GM12878 (cell line): ENCODE results near the gene TSHR. TPM values are rescaled to one million over a fixed set of nuclear protein-coding genes. Genes with fewer than 3 reads are reported as not detected.
A peak's percentile ranks its signal among the peaks of the same experiment; 100 is the strongest.

ENCODE experiments used
- ATAC-seq: fragments of 200-7000 bp; cut with Tn5 transposase; 3 replicates; pipeline ENCODE4 v1.9.1; 2020; ENCODE audit warnings: mild to moderate bottlenecking, moderate library complexity
- BruUV-seq: library from RNA; stranded (reverse); fragments of 400-500 nt; replicated peaks from 2 replicates; lab custom pipeline; 2021; lab: Mats Ljungman, UMichigan
- CTCF ChIA-PET: fragments of 300-600 bp; sonication (Branson Sonifier 250); formaldehyde crosslinking; extraction: SDS; loops from one replicate; lab custom pipeline; 2021; ENCODE audit warnings: inconsistent platforms; lab: Yijun Ruan, JAX
- POLR2A ChIA-PET: fragments of 350-600 bp; formaldehyde crosslinking; extraction: SDS; loops from one replicate; lab custom pipeline; 2021; ENCODE audit warnings: inconsistent platforms; lab: Charles Lee
- RAD21 ChIA-PET: fragments of 300-600 bp; sonication (Branson Sonifier 250); formaldehyde crosslinking; loops from one replicate; lab custom pipeline; 2023; ENCODE audit warnings: antibody characterized with exemption; ENCODE audit not compliant: unreplicated experiment; lab: Charles Lee
- SMC1A ChIA-PET: fragments of 300-600 bp; sonication (Branson Sonifier 250); formaldehyde crosslinking; loops from one replicate; lab custom pipeline; 2023; ENCODE audit not compliant: unreplicated experiment, uncharacterized antibody; lab: Charles Lee
- DNase-seq: peaks from one replicate; pipeline ENCODE4 v3.0.0-alpha.2; 2011; ENCODE audit warnings: low read depth, low spot score
- FAIRE-seq: peaks from 3 replicates; lab custom pipeline; 2011; peaks lifted over from hg19 to GRCh38; lab: Jason Lieb, UNC
- H2AFZ ChIP-seq: 2 replicates; pipeline ENCODE4 v1.6.0; 2011; ENCODE audit warnings: low read depth, low read length, control low read depth; ENCODE audit not compliant: control insufficient read depth
- H3K27ac ChIP-seq: 2 replicates; pipeline ENCODE4 v1.5.1; 2011; ENCODE audit warnings: control low read depth; ENCODE audit not compliant: control insufficient read depth, insufficient read depth
- H3K27me3 ChIP-seq, 2 experiments: replicated peaks in 1 of 2; 2 replicates each; pipeline versions ENCODE4 v1.6.0 to v1.6.1; 2011; ENCODE audit warnings: low read length in 1 of 2; ENCODE audit not compliant: control insufficient read depth in 2 of 2, insufficient read depth in 2 of 2
- H3K36me3 ChIP-seq, 2 experiments: 2 replicates each; pipeline ENCODE4 v1.5.1; 2011; ENCODE audit warnings: low read length in 1 of 2; ENCODE audit not compliant: control insufficient read depth in 2 of 2, insufficient read depth in 2 of 2
- H3K4me1 ChIP-seq: 2 replicates; pipeline ENCODE4 v1.6.1; 2011; ENCODE audit warnings: mild to moderate bottlenecking, low read length, moderate library complexity, mixed read lengths; ENCODE audit not compliant: control insufficient read depth, insufficient read depth
- H3K4me2 ChIP-seq: 2 replicates; pipeline ENCODE4 v1.6.0; 2011; ENCODE audit warnings: control low read depth; ENCODE audit not compliant: control insufficient read depth, insufficient read depth
- H3K4me3 ChIP-seq: fragments of 200-600 bp; sonication (generic); 2 replicates; pipeline ENCODE4 v1.5.1; 2016
- H3K79me2 ChIP-seq: 2 replicates; pipeline ENCODE4 v1.6.0; 2011; ENCODE audit warnings: low read length; ENCODE audit not compliant: control insufficient read depth, insufficient read depth
- H3K9ac ChIP-seq: 2 replicates; pipeline ENCODE4 v1.8.0; 2011; ENCODE audit warnings: low read length, control low read depth, mixed read lengths; ENCODE audit not compliant: control insufficient read depth, insufficient read depth
- H3K9me3 ChIP-seq: replicated peaks from 3 replicates; pipeline ENCODE4 v1.5.1; 2011; ENCODE audit warnings: mild to moderate bottlenecking, low read length; ENCODE audit not compliant: control insufficient read depth, insufficient read depth
- H4K20me1 ChIP-seq: 2 replicates; pipeline ENCODE4 v1.6.0; 2011; ENCODE audit not compliant: control insufficient read depth, insufficient read depth
- MTA3 ChIP-seq: IDR thresholded peaks from 2 replicates; pipeline ENCODE4 v1.6.1; 2012; ENCODE audit warnings: low read length, inconsistent platforms, borderline replicate concordance
- RUNX3 ChIP-seq: IDR thresholded peaks from 2 replicates; pipeline ENCODE4 v1.6.1; 2012; ENCODE audit warnings: low read length, inconsistent platforms
- SPI1 ChIP-seq: IDR thresholded peaks from 2 replicates; pipeline ENCODE4 v1.6.1; 2011; ENCODE audit warnings: low read depth, mild to moderate bottlenecking, low read length, moderate library complexity, borderline replicate concordance; ENCODE audit not compliant: insufficient read depth
- ZNF592 ChIP-seq: fragments of 450-650 bp; IDR thresholded peaks from 2 replicates; pipeline ENCODE4 v1.6.1; 2017; ENCODE audit warnings: mild to moderate bottlenecking, moderate library complexity
- WGBS: methylation state at CpG from one replicate; pipeline ENCODE4 v1.1.6; 2016; ENCODE audit warnings: low lambda C conversion rate; ENCODE audit not compliant: insufficient replicate concordance, insufficient coverage; ENCODE audit errors: missing lambda C conversion rate; 5-methylcytosine and 5-hydroxymethylcytosine counted together
- in situ Hi-C: fragments of 300-500 bp; cut with MboI; formaldehyde crosslinking; loops from 9 replicates; pipeline ENCODE4 v1.14.3; 2018; ENCODE audit warnings: mixed read lengths
- intact Hi-C: fragments of 100-400 bp; cut with micrococcal nuclease; formaldehyde crosslinking; loops from one replicate; pipeline ENCODE4 v1.14.2; 2022; ENCODE audit not compliant: unreplicated experiment
- polyA plus RNA-seq, 11 experiments: library from polyadenylated mRNA; depleted of rRNA in 4 of 11; unstranded in 6 of 11; stranded (reverse) in 5 of 11; fragments of >200 nt; fragmentation: Nextera tagmentation in 4 of 11; fragmentation: Illumina TruSeq in 1 of 11; extraction: Ambion mirVana in 4 of 11; extraction: Trizol in 1 of 11; gene quantifications; 1 replicate in 1 of 11; 2 replicates in 10 of 11; pipeline versions ENCODE4 v1.2.1 to v1.2.3, GENCODE V29; 2011 to 2016; ENCODE audit warnings: inconsistent platforms in 2 of 11, missing spikeins in 2 of 11, low read depth in 1 of 11
- total RNA-seq, 4 experiments: library from RNA; depleted of rRNA in 3 of 4; stranded (reverse); fragments of >200 nt in 3 of 4; fragmentation: Illumina TruSeq in 1 of 4; extraction: Trizol in 1 of 4; gene quantifications; 2 replicates each; pipeline versions ENCODE4 v1.2.1 to v1.2.3, GENCODE V29; 2013 to 2021

TSHR gene
- total and polyA plus RNA-seq, 10 of the 15 experiments (the other 5 are each of a cell fraction or from before 2014, with no cell fraction given) = 0.06 to 0.31 TPM; not detected in 8

GRCh38 chr14:81172353-81172752, 216.9 kb downstream of the TSHR start:
- ChIA-PET POLR2A (interaction anchor here (1.1 kb wide), 2 partner anchors 30 to 47 kb away, joined by 4 read pairs; no protein-coding TSS in a partner anchor), SMC1A (interaction anchor here (0.9 to 3.3 kb wide), 7 partner anchors 7 to 292 kb away, joined by 3 to 21 read pairs (median 3); no protein-coding TSS in a partner anchor), RAD21 (interaction anchor here (1.0 kb wide), 1 partner anchor 9 kb away, joined by 3 read pairs; no protein-coding TSS in a partner anchor), CTCF (interaction anchor here (0.6 to 5.1 kb wide), 6 partner anchors 8 to 408 kb away, joined by 3 to 69 read pairs (median 5); no protein-coding TSS in a partner anchor)
- Histone ChIP-seq H3K9me3 (no peaks in the 10 kb centered on the region), H3K9ac (no peak overlapping the region), H3K4me3 (no peak overlapping the region), H3K4me2 (peak overlapping the region; percentile 75), H3K4me1 (peaks cover 36% of the 10 kb centered on the region), H4K20me1 (no peaks in the 10 kb centered on the region), H3K27me3 (no peaks in the 10 kb centered on the region), H3K36me3 (no peaks in the 10 kb centered on the region), H3K79me2 (no peaks in the 10 kb centered on the region), H2AFZ (no peak overlapping the region), H3K27ac (no peak overlapping the region; the same call in 1 of the 2 replicates)
- TF ChIP-seq SPI1 (peak; percentile 40; the same call in 1 of the 2 replicates), ZNF592 (no peak), RUNX3 (peak; percentile 32; the same call in 1 of the 2 replicates), MTA3 (no peak)
- DNase-seq (no peak), FAIRE-seq (no peak), ATAC-seq (0 out of 3 replicates have a peak, but pooled peaks have one; percentile 2)
- in situ Hi-C loops (loop anchor here (5.0 kb wide), 1 partner anchor 175 kb away; no protein-coding TSS in a partner anchor), intact Hi-C loops (loop anchor here (5.0 kb wide), 1 partner anchor 290 kb away; no protein-coding TSS in a partner anchor)
- BruUV-seq = no TSS peak
- WGBS = 9% methylated on average over 2 of the region's 2 CpGs
